OCI-LY1 (cell line): ENCODE measurements around the gene BAIAP2L1.

Experiments
- EZH2 ChIP-seq: fragments of 200-600 bp; sonication (generic), shearing (Covaris generic); IDR thresholded peaks from 2 replicates; pipeline ENCODE4 v1.8.0; 2017; ENCODE audit warnings: borderline replicate concordance, mixed run types, mild to moderate bottlenecking, antibody characterized with exemption, low read length, moderate library complexity, mixed read lengths
- TF ChIP-seq, protein P1 (sequence below): fragments of 200-600 bp; sonication (generic), shearing (Covaris generic); IDR thresholded peaks from 2 replicates; pipeline ENCODE4 v1.5.1; 2017; ENCODE audit warnings: mild to moderate bottlenecking, antibody characterized with exemption, low read length, moderate library complexity, mixed read lengths

DNA sequence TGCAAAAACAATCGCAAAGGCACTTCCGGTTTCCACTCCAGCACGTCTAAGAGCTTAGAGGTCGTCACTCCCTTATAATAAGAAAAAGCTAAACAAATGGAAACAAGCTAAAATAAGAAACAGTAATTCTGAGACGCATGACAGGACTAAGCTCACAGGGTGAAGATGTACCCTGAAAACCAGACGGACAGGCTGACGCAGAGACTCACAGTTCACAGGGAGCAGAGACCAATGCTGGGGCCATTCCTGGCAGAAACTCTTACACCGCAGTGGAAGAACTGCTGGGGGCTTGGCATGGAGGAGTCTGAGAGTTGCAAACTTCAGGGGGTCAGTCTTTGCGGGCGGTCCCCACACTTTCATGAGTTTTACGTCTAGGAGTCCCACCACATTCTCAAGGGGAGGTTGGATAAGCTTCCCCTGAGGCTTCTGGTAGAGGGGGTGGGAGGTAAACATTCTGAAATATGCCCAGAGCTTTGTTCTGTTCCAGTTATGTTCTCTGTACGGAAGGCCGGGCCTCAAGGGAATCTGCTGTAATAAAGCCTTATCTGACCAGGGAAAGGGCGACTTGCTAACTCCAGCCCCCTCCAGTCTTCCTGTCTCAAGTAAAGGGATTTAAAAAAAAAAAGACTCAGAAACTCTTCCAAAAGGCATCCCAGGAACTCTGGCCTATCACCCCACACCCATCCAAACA is 71.6 kb downstream of the BAIAP2L1 start:
- TF ChIP-seq, protein P1, sequence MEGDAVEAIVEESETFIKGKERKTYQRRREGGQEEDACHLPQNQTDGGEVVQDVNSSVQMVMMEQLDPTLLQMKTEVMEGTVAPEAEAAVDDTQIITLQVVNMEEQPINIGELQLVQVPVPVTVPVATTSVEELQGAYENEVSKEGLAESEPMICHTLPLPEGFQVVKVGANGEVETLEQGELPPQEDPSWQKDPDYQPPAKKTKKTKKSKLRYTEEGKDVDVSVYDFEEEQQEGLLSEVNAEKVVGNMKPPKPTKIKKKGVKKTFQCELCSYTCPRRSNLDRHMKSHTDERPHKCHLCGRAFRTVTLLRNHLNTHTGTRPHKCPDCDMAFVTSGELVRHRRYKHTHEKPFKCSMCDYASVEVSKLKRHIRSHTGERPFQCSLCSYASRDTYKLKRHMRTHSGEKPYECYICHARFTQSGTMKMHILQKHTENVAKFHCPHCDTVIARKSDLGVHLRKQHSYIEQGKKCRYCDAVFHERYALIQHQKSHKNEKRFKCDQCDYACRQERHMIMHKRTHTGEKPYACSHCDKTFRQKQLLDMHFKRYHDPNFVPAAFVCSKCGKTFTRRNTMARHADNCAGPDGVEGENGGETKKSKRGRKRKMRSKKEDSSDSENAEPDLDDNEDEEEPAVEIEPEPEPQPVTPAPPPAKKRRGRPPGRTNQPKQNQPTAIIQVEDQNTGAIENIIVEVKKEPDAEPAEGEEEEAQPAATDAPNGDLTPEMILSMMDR = no peak
- no peak for TF ChIP-seq EZH2
